Measurements from ENCODE around the gene DTX3. TPM values are rescaled to one million over a fixed set of nuclear protein-coding genes. Genes with fewer than 3 reads are reported as not detected.
A peak's percentile ranks its signal among the peaks of the same experiment; 100 is the strongest.

The DTX3 gene
- total and polyA plus RNA-seq, 12 donors, result 20.4 to 136 (median 47.6) TPM

DNA sequence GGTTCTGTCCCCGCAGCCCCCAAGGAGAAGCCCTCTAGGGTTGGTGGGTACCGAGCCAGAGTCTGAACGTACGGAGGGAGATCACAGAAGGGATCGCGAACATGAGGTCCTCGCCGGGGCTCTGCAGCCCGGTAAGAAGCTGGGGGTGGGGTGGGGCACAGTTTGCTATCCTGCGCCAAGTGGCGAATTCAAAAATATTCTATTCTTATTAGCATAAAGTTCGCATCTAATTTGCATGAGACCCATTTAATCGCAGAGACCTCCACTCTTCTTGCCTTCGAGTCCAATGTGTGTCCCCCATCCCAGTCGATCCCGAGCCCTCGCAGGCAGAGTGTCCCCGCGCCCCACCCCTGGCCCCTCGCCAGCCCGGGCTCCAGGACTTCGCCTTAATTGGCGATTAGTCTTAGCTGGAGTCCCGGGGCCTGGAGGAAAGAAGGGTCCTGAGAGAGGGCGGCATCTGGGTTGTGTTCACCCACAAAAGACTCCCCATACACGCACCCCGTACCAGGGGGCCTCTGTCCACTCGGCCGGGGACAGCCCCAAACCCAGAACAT lies 6.0 kb downstream of the DTX3 start:
- Histone ChIP-seq H3K4me1 (replicated peaks in 1 of 2) (peaks cover 9 to 12% of the 10 kb centered on the region in 2 donors), H3K4me3 (peak overlapping the region in 2 of 4 donors; percentile 53 to 90), H3K27ac (peak overlapping the region in 3 of 5 donors; percentile 60 to 90 (median 66)), H3K27me3 (no peaks in the 10 kb centered on the region), H3K36me3 (replicated peaks in 1 of 2) (peaks cover 0 to 13% of the 10 kb centered on the region in 2 donors), H3K9me3 (replicated peaks in 1 of 3) (no peaks in the 10 kb centered on the region)
- no peak for TF ChIP-seq POLR2A (IDR thresholded peaks at IDR 0.05)
- TF ChIP-seq, protein P1, sequence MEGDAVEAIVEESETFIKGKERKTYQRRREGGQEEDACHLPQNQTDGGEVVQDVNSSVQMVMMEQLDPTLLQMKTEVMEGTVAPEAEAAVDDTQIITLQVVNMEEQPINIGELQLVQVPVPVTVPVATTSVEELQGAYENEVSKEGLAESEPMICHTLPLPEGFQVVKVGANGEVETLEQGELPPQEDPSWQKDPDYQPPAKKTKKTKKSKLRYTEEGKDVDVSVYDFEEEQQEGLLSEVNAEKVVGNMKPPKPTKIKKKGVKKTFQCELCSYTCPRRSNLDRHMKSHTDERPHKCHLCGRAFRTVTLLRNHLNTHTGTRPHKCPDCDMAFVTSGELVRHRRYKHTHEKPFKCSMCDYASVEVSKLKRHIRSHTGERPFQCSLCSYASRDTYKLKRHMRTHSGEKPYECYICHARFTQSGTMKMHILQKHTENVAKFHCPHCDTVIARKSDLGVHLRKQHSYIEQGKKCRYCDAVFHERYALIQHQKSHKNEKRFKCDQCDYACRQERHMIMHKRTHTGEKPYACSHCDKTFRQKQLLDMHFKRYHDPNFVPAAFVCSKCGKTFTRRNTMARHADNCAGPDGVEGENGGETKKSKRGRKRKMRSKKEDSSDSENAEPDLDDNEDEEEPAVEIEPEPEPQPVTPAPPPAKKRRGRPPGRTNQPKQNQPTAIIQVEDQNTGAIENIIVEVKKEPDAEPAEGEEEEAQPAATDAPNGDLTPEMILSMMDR (IDR thresholded peaks at IDR 0.05), result no peak
- intact Hi-C loops (cut with DNase I), result no loop called here
- WGBS, 4 donors, result 27 to 42% (median 33%) methylated on average over 18 to 29 of the region's 29 CpGs
- peak in 1 of 7 donors; percentile 25 for DNase-seq

DNA sequence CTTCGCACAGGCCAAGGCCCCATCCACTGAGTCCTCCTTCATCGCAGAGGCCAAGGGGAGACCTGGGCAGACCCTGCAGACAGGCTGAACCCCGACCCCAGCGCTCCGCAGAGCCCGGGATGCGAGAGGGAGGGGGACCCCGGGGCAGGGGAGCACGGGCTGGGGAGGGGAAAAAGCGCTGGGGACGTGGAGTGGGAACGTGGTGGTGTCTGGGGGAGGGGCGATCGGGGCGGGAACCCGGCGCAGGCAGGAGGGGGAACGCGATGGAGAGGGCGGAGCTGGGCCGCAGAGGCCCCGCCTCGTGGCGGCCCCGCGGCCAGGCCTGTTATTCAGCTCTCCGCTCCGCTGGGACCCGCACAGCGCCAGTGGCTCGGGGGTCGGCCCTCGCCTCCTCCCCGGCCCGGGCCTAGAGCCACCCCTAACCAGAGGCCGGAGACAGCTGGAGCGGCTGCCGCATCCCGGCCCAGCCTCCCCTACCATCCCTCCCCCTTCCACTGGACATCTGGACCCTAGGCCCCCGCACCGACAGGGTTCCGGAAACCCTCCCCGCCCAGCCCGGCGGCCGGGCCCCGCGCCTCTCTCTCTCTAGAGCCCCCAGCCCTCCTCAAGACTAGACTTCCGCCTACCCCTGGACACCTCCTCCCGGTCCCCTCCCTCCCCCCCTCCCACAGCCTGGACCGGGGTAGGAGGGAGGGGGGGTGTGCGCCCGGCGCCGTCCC lies 6.6 kb downstream of the DTX3 start, which contains the start of gene ARHGEF25:
ARHGEF25 (plus strand) TSS at position 328 of the 719 bp plus-strand sequence. CDS start 460 bp downstream, outside the sequence.
- peak within 1 kb of the TSS in 2 of 4 donors; percentile 53 to 90 for H3K4me3 ChIP-seq
- H3K27me3 ChIP-seq, result no peaks in the 10 kb centered on the region
- H3K36me3 ChIP-seq (replicated peaks in 1 of 2), result peaks cover 0 to 13% of the 10 kb centered on the region in 2 donors
- WGBS, 4 donors, result 0 to 10% (median 2%) methylated on average over 2 to 54 of the region's 55 CpGs
- peak in 1 of 2 donors; percentile 18 for TF ChIP-seq POLR2A (IDR thresholded peaks at IDR 0.05)
- TF ChIP-seq, protein P1 (IDR thresholded peaks at IDR 0.05), result no peak
- H3K9me3 ChIP-seq (replicated peaks in 1 of 3), result no peaks in the 10 kb centered on the region
- intact Hi-C loops (cut with DNase I), result no loop called here
- peak in 6 of 7 donors; percentile 42 to 60 (median 56) for DNase-seq
- peaks cover 5 to 8% of the 10 kb centered on the region in 2 donors for H3K4me1 ChIP-seq (replicated peaks in 1 of 2)
- peak within 1 kb of the TSS in 3 of 5 donors; percentile 60 to 90 (median 66) for H3K27ac ChIP-seq

DNA sequence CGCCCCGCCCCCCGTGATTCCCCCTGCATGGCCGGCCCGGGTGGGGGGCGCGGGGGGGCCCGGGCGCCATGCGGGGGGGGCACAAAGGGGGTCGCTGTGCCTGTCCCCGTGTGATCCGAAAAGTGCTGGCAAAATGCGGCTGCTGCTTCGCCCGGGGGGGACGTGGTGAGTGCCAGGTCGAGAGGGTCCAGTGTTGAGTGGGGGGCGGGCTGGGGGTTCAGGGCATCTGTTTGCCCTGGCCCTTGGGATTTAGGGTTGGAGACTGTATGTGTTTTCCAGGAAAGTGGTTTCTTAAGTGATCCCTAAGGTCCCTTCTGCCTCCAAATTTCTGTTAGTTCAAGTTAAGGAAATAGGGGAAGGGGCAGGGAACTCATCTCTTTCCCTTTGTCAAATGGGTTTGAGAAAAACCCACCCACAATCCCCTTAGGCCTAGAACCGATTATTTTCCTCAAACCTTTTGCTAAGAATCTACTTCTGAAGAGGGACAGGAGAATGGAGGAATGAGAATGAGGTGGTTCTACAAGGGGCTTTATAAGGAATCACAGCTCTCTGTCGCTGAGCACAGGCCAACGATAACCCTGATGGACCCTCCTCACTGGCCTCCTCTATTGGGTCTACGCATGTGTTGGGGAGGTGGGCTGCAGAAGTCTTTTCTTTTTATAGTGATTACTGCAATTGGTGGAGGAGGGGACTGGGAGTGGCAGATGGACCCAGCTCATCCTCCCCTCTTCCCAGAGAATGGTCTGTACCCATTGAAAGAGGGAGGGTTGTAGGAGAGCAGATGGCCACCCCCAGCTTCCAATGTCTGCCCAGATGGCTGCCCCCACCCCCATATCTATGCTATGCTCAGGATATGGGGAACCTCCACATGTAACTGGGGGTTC lies 7.4 kb downstream of the DTX3 start:
- no peak for DNase-seq
- intact Hi-C loops (cut with DNase I), result no loop called here
- no peak for TF ChIP-seq POLR2A (IDR thresholded peaks at IDR 0.05)
- TF ChIP-seq, protein P1 (IDR thresholded peaks at IDR 0.05), result no peak
- Histone ChIP-seq H3K27me3 (no peaks in the 10 kb centered on the region), H3K36me3 (replicated peaks in 1 of 2) (peaks cover 0 to 7% of the 10 kb centered on the region in 2 donors), H3K4me3 (peak overlapping the region in 2 of 4 donors; percentile 53 to 90), H3K4me1 (replicated peaks in 1 of 2) (peaks cover 5 to 8% of the 10 kb centered on the region in 2 donors), H3K27ac (peak overlapping the region in 2 of 5 donors; percentile 66 to 90), H3K9me3 (replicated peaks in 1 of 3) (no peaks in the 10 kb centered on the region)
- WGBS, 4 donors, result 13 to 59% (median 28%) methylated on average over 4 to 23 of the region's 23 CpGs

Data from adrenal gland (tissue), 12 donors.